GM21619 (cell line): ENCODE results near the gene BCAR1.
"Not testable (repeated sequence)": the region's sequence is repeated elsewhere in the genome, so short reads cannot be mapped to it uniquely, and the experiment has no call there.

Source experiments
- ATAC-seq: cut with Tn5 transposase; IDR thresholded peaks from one replicate; pipeline ENCODE4 v1.9.1; 2021; ENCODE audit not compliant: unreplicated experiment

Gene BCAR1

DNA sequence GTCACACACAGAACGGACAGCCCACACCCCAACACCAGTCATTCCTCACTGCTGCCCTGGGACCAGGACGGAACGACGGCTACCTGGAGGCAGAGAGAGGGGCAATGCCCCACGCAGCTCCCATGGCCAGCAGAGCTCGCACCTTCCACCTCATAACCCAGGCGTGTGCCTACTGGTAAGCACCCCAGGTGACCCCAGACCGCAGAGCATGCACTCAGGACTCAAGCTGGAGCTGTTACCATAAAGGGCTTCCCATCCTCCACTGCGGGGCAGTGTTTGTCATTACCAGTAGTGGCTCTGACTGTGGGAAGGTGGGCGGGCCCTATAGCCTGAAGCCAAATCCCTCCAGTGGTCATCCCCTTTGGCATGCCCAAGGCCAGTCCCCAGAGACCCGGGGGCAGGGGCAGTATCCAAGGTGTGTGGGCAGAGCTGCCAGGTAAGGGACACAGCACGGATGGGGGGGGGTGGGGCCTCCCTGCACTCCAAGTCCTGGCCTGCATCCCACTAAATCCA lies 4.7 kb upstream of the BCAR1 start:
- ATAC-seq, result no peak

DNA sequence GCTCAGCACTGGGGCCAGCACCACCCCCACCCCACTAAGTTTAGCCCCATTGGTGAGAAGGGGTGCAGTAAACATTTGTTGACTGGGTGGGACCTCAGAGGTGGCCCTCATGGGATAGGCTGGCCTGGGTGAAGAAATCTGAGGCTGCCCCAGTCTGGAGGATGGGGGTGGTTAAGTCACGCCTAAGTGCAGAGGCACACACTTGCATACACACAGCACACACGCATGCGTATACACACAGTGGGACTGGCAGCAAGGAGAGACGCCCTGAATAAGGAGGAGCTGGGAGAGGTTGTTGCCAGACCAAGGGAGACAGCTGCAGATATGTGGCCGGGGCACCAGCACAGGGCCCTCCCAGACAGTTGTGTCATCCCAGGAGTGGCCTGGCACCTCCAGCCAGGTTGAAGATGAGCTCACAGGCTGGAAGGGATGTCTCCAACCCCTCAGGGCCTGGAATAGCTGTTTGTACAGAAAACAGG lies 3.0 kb upstream of the BCAR1 start:
- ATAC-seq, result no peak

DNA sequence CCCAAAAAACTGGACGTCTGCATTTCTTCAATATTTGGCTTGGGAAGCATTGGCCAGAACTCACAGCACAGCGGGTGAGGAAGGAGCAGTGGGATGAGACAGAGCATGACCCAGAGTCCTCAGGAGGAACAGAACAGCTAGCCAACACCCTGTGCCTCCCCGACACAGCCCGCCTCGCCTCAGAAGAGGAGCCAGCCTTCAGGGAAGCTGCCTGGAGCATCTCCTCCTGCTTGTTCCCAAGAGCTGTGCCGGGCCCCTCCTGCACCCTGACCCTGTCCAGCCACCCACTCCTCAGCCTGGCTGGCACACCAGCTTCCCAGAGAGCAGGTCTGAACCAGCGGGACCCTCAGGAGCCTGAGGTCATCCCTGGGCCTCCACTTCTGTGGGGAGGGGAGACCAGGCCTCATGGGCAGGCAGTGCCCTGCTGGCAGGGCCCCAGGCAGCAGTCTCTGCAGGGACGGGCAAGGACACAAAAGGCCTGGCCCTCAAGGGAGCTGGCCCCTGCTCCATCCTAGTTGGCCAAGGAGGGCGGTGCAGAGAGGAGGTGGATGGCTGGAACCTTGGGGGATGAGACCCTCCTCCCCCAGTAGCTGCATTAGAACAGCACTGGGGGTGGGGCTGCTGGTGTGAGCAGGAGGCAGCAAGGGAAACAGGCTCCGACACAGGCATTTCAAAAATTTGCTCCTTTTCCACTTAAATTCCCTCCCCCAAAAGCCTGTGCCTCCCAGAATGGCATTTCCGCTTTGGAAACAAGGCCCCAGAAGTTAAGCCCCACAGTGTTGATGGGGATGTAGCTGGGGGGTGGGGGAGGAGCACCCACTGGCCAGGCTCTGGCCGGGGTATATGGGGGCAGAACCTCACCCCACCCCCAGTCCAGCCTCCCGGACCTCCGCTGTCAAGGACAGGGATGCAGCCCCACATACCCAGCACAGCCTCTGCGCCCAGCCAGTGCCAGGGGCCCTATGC lies 1.8 kb upstream of the BCAR1 start:
- ATAC-seq, result no peak

DNA sequence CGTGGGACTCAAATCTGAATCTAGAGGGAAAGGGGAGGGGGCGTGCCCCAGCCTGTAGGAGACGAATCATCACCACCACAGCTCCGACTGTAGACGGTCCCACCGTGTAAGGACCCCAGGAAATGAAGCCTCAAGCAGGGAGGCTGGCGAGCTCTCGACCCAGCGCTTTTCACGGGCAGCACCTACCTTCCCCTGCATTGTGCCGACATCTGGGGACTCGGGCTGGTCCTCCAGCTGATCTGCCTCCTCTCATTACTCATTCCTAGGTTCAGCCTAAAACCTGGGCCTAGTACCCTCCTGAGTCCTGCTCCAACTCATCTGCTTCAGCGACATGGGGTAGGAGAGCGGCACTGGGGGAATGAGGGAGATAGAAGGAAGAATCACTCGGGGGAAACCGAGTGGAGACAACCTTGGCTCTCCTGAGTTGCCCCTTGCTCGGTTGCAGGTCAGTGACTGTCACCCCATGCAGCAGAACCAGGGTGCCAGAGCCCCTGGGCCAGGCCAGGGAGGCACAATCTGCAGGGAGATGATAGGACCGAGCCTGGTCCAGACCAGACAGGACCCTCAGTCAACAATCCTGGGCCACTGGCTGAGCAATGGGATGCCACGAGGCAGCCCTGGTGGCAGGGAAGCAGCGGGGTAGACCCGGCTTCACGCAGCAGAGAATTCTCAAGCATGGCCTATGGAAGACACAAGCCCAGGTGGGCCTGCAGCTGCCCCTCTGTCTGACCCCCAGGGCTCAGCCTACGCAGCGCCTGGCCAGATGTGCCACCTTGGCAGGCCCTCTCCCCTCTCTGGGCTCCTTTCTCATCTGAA lies 833 bp upstream of the BCAR1 start:
- ATAC-seq, result no peak

DNA sequence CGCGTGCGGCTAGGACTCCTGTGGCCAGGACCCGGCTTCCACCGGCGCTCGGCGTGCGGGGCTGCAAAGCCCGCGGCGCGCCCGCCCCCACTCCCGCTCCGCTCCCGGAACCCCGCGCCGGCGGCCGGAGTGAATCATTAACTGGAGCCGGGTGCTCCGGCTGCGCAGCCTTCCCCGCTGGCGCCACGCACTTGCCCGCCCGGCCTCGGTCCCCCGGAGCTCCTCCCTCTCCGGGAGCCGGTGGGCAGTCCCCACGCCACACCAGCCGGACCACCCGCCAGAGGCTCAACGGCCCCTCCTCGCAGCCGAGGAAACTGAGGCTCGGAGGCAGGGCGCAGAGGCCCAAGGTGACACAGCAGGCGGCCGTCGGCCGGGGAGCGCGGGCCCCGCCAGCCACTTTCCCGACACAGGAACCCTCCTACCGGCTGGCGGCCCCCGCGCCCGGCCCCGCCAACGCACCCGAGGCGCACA lies 580 bp downstream of the BCAR1 start:
- peak; percentile 38 for ATAC-seq

DNA sequence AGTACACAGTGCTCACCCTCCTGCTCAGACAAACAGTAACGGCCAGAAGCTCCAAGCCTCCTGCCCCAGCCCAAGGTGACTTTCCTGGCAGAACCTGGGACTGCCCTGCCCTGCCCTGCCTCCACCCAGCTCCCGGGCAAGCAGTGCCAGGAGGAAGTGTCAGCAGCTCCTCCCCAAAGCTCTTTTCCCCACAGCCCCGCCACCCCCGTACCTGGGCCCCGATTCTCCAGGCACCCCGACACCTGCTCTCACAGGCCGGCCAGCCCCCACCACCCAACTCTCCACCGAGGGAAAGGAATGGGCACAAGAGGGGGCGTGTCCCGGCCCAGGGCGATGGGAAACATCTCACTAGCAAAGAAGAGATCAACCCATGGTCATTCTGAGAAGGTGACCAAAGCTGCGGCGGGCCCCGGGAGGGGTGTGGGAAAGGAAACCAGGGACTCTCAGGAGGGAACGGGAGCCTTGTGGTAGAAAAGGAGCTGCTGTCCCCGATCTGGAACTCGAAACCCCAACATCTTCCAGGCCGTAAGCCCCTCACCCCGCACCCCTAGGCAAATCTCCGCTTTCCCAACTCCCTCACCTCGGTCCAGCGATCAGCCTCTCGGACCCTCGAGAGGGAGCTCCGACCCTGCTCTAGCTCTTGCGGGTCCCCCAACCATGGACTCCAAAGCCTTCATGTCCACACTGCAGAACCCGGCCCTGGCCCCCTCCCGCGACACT lies 1.2 kb downstream of the BCAR1 start:
- ATAC-seq, result no peak

DNA sequence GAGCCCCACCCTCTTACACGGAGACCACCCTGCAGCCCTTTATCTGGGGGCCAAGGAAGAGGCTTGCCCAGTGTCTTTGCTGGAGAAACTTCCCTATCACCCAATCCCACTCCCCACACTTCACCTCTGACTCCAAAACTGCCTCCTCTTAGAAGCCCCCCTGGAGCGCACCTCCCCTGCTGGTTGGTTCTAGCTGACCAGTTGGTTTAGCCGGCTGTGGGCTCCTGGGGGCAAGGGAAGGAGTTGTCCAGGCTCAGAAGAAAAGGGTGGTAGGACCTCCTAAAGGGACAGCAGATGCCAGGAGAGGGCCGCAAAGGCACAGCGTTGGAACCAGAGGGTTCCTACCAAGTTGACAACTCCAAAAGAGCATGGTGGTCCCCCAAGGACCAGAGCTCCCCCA lies 2.0 kb downstream of the BCAR1 start:
- no peak for ATAC-seq

DNA sequence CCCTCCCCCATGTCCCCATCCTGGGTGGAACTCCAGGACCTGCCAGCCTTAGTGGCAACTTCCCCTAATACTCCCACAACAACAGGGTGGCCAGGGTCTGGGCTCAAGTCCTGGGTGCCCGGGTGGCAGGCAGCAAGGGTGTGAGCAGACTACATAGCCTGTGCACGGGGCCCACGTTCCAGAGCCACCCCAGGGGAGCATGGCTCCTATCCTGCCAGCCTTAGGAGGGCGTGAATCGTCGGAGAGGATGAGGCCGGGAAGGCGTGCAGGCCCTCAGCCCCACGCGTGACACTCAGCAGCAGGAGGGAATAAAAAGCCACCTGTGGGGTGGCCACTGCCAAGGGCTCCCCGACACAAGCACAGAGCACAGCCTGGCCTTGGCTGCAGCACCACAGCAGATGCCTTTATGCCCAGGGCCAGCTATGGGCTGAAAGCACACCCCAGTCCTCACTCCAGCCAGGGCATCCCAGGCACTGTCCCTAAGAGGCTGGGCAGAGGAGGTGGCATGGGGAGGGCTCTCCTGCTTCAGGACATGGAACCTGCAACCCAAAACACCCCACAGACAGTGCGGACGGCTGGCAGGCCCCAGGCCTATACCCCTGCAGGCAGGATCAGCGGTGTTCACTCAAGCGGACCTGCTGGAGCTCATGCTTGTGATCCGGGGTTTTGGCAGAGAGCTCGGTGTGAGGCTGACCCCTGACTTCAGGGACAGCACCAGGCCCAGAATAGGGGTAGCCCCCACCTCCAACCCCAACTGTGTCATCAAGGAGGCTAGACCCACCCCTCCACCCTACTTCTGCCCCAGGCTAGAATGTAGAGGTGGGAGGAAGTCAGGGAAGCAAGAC lies 2.7 kb downstream of the BCAR1 start:
- no peak for ATAC-seq

DNA sequence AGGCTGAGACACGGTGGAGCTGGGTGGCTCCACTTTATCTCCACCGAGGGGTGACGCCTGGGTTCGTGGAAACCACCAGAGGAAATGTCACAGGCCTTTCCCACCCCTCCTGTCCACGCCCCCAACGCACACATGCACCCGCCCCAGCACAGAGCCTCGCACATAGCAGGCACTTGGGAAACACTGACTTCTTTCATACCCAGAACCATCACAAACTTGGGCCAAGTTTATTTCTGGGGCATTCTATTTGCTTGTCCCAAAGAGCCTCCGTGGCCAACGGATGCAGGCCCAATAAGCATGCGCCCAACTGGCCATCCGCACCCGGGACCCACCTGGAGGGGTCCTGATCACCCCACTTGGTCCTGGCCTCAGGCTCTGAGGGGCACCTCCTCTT lies 3.3 kb downstream of the BCAR1 start:
- no peak for ATAC-seq

DNA sequence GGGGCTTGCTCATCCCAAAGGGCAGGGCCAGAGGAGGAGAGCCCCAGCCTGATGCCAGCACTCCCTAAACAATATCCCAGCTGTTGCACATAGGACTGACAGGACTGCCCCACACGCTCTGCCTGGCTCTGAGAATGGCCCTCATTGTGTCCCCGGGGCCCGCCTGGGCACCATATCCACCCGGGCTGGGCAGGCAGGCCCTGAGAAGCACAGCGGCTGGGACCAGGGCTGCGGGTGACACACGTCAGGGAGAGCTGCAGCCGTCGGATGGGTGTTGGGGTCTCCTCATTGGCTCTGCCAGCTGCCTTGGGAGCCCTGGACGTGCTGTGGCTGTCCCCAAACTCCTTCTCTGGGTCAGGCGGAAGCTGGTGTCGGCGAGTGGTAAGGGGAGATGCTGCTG lies 4.2 kb downstream of the BCAR1 start:
- no peak for ATAC-seq

DNA sequence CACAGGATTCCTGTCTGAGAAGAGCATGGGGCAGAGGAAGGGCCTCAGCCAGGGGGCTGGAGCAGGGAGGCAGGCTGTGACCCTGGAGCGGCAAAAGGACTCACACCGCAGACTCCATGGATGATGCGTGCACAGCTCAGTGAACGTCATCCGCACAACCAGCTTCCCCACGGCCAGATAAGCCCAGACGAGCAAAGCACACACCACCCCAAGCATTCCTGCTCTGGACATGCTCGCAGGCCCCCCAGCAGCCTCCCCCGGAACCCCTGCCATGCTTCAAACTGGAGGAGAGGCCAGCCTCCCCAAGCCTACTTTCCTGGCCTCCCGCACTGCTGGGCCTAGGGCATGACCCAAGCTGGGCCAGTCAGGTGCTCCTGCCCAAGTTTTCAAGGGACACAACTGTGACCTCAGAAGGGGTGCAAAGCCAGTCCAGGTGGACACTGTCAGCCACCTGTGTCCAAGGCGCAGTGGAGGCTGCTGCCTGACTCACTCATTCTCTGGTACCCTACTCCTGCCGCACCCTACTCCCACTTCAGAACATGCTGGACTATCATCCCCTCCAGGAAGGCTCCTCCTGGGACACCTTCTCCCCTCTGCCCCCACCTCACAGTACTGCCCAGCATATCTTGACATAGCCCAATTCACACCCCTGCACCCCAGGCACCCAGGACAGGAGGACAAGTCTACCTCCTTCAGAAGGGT lies 4.8 kb downstream of the BCAR1 start:
- no peak for ATAC-seq

DNA sequence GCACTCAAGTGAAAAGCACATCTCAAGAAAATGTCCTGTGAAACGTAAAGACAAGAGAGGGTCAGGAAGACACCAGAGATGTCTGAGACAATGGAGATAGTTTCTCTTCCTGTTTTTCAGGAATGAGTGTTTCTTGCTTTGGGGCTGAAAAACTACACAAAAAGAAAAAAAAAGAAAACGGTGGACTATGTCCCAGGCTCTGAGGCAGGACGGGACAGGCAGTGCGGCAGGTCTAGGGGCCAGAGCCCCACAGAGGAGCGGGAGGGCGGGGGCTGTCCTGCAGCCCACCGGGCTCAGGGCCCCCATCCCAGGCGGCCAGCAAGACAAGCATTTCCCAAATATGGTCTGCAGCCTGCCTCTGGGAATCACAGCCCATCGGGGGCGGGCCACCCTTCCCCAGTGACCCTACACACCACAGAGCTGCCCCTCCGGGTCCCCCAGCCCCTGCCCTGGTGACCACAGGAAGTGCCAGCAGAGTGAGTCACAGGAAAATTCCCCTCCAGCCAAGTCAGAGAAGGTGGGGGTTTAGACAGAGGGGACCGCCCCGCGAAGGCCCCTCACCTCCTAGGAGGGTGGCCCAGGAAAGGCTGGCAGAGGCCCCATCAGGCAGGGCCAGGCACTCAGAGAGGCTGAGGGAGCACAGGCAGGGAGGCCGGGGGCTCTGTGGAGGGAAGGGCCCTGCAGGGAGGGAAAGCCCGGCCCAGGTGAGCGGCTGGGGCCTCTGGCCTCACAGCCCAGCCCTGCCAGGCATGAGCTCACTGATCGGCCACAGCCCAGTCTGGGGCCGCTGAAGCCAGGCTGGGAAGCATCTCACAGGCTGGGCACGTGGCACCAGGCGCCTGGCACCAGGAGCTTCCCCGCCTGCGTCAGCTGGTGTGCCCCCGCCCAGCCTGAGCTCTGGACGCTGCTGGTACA lies 6.3 kb downstream of the BCAR1 start:
- ATAC-seq, result peak; percentile 34

DNA sequence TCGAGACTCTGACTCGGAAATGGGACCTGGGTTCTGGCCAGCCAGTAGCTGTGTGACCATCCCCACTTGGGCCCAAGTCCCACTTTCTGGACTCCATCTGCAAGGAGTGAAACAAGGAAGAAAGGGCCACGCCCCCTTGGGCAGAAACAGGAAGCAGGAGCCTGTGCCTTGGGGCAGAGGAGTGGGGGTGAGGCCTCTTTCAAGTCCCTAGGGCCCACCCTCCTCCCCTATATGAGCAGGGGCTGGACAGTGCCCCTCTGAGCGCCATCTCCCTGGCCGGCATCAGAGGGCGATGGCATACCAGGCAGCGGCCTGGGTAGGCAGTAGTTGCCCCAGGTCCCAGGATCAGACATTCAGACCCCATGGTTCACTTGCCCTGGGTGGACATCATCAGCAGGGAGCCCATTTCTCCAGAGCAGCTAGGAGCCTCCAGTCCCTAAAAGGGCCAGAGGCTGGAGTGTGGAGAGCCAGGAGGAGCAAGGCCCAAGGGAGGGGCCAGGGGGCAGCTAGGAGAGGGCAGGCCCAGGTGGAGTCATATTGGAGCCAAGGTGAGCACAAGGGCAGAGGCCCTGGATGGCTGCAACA lies 7.1 kb downstream of the BCAR1 start:
- peak; percentile 24 for ATAC-seq

DNA sequence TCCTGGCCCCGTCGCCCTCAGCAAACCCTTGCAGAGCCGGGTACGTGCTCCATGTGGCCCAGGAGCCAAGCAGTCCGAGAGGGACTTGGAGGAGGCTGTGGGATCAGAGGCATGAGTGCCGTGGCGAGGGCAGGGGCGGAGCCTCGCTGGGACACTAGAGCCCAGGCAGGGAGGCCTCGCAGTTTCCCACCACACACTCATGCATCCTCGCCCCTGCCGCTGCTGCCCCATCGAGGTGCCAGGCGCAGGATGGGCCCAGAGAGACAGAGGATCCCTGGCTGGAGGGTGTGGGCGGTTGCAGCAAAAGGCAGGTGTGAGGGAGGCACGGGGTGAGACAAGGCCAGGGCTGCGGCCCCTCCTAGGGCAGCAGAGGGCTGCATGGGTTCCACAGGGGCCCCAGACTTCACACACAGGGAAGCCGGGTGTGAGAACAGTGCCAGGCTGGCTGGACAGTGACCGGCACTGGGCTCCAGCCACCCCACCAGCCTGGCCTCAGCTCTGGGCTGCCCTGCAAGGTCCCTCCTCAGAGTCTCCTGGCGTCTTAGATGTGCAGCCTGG lies 7.7 kb downstream of the BCAR1 start:
- ATAC-seq, result no peak

DNA sequence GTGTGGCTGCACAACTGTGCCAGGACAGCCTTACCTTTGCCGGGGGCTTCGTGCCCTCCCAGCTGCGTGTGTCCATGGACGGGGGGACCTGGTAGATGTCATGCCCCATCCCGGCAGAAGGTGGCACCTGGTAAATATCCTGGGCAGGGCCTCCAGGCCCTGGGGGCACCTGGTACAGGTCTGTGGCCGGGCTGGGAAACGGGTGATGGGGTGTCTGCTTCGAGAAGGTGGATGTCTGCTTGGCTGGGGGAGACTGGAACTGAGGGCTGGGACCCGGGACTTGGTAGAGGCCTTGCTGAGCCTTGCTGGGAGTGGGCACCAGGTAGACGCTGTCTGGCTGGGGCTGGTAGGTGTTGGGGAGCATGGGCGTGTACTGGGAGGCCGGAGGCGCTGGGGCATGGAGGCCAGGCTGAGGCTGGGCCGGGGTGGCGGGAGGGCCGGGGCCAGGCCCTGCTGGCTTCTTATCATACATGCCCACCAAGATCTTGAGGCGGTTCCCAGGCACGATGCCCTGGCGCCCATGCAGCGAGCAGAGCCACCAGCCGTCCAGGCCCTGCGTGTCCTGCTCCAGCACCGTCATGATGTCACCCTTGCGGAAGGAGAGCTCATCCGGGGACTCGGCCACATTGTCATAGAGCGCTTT lies 8.9 kb downstream of the BCAR1 start:
- not testable (repeated sequence) for ATAC-seq

DNA sequence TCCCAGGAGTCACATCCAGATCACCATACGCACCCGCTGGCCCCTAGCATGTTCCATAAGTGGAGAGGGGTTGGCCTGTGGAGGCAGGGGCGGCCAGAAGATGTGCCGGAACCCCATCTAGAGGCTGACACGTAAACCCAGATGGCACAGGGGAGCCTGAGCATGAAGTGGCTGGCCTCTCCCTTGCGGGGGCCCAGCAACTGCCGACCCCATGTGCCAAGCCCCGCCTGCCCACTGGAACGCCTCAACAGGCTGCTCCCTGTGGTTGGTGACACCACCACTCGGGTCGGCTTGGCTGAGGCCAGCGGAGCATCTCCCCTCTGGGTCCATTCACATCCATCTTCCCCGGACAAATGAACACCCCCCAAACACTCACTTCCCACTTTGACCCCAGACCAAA lies 9.5 kb downstream of the BCAR1 start:
- no peak for ATAC-seq

DNA sequence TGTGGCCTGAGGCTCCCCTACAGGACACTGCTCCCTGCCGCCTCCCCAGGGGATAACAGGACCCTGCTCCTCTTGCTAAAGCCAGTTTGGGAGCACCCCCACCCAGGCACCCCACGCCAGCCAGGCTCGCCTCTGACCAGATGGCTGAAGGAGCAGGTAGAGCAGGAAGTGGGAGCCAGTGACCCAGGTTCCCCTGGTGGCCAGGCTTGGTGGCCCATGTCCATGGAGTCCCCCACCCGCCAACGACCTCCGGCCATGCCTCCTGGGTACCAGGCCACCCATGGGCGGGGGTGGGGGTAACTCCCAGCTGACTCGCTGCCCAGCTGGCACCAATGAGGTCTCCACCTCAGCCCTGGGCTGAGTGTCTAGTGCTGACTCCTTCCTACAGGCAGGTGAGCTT lies 10.0 kb downstream of the BCAR1 start:
- ATAC-seq, result no peak
